NCI-H1092 (cell line): ENCODE results near the gene SEPTIN2.
"Not testable (repeated sequence)": the region's sequence is repeated elsewhere in the genome, so short reads cannot be mapped to it uniquely, and the experiment has no call there.

Source experiments
- DNase-seq: peaks from one replicate; lab custom pipeline; 2025; lab: John Stamatoyannopoulos, UW

SEPTIN2 gene

GRCh38 chr2:241381872-241382271 is 66.1 kb downstream of the SEPTIN2 start:
- no peak for DNase-seq

- DNase-seq: not testable (repeated sequence)
Observed at GRCh38 chr2:241385450-241385849, 69.7 kb downstream of the SEPTIN2 start.

DNA sequence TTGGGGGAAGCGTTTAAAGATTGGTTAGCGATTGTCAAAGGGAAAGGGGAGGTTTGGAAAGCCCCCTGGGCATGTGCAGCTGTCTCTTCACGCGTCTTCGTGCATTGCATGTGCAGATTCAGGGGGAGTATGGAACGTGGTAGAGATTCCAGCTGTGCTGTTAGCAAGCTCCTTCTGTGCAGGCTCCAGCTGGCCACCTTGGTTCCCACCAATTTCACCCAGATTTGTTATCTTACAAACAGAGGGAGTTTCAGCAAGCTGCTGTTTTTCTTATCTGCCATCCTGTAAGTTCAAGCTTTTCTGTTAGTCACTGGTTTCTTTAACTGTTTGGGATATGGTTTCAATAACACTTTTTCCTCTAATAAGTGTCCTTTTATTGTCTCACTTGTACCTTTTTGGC is 70.8 kb downstream of the SEPTIN2 start:
- DNase-seq: no peak

DNA sequence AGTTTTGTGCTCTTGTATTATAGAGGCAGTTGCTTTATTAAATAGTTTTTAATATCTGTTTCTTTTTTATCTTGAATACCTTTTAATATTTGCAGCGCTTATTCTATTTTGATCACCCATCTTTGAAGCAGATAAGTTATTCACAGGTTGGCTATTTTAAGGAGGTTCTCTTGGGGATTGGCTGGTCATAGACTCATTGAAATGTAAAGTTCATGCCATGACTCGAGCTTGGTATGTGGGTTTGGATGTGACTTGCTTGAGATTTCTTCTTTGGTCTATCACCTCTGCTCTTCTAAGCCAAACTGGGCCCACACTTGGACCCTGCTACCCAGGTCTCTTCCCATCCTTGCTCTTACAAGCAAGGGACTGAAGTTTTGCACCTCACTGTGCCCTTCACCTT is 74.0 kb downstream of the SEPTIN2 start:
- DNase-seq: no peak

DNA sequence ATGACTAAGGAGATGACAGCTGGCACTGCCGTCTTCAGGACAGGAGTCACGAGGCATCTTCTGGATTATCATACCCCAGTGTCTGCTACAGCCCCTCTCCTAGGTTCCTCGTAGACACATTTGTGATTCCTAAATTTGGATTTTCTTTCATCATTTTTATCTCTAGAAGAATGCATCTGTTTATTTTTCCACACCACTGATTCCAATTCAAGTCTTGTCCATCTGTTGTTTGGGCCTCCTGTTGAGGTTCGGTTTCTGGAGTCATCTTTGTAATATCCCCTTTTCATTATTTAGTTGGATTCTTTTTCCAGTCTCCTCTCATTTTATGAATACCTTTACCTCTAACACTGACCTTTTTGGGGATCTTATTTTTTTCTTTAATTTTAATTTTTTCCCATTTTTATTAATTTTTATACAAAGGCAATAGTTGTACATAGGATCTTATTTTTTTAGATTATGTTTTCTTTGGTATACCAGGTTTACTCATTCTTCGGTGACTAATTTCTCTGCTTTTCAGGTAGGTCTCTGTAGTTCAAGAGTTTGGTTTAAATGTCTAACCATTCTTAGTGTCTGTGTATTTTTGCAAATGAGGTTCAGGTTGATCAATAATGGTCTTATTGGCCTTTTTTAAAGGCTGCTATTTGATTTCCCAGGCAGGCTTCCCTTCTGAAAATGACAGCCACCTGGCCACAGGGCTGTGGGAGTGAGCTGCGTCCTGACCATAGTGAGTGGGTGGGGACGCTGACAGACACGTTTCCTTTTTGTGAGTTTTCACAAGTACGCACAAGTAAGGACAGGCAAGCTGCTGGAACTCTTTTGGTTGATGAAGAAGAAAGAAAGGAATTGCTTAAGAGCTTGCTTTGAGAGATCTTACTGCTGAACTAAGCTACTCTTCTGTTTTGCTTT is 74.8 kb downstream of the SEPTIN2 start:
- DNase-seq: no peak

DNA sequence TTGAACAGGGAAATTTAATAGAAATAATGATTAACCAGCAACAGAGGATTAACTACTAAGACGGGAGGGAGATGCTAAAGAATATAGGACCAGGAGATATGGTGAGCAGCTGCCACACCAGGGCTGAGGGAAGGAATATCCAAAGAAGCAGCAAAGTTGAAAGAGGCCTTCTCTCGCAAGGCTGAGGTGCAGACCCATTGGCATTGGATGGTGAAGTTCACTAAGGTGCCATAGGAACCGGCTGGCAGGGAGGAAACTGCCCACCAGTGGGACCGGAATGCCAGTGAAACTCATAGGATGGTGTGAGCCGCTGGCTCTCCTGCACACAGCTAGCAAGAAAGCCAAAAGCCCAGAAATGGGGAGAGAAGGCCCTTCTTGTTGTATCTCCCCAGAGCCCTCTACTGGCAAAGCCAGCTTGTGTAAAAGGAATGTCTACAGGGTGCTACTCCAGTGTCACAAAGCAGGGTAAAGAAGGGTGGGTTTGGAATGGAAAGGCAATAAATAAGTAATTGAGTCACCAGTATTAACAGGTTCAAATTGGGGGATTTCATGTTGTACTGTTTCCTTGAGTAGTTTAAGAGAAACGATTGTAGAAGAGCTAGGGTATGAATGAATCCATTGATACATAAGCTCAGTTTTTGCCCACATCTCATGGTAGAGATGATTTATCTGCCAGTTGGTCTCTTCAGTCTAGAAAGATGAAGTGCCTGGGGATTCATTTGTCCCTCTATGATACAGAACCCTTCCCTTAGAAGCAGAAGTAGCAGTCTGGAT is 76.4 kb downstream of the SEPTIN2 start:
- DNase-seq: no peak

DNA sequence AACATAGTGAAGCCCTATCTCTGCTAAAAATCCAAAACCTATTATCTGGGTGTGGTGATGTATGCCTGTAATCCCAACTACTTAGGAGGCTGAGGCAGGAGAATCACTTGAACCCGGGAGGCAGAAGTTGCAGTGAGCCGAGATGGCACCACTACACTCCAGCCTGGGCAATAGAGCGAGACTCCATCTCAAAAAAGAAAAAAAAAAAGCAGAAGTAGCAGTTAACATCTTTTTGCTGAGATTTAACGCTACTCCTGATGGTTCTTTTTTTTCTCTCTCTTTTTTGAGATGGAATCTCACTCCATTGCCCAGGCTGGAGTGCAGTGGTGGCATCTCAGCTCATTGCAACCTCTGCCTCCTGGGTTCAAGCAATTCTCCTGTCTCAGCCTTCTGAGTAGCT is 77.0 kb downstream of the SEPTIN2 start:
- DNase-seq: not testable (repeated sequence)

DNA sequence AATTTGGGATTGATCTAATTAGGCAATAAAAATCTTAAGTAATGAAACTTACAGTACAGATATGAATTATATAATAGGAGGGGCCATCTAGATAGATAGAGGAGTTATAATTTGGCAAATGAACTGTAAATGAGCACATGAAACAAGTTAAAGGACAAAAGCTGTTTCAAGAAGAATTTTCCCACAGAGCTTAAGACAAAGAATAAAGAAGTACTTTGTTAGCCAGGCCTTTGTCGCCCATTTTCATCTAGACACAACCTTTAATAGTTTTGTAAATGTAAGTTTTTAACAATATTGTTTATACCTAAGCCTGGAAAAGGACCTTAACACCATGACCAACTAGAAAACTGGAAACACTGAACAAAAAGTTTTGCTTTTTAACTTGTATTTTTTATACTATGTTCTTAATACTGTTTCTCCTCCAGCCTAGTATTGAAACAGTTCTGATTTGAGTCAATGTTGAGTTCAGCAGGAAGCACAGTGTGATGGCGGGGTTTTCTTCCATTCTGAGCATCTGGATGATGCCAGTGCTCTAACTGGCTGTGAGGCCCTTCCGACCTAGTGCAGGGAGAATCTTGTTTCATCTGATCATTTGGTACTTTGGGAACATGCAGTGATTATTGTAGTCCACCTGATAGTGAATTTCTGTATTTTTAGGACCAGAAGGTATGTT is 77.9 kb downstream of the SEPTIN2 start:
- DNase-seq: no peak

DNA sequence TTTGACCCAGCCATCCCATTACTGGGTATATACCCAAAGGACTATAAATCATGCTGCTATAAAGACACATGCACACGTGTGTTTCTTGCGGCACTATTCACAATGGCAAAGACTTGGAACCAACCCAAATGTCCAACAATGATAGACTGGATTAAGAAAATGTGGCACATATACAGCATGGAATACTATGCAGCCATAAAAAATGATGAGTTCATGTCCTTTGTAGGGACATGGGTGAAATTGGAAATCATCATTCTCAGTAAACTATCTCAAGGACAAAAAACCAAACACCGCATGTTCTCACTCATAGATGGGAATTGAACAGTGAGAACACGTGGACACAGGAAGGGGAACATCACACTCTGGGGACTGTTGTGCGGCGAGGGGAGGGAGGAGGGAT is 81.1 kb downstream of the SEPTIN2 start:
- DNase-seq: not testable (repeated sequence)

DNA sequence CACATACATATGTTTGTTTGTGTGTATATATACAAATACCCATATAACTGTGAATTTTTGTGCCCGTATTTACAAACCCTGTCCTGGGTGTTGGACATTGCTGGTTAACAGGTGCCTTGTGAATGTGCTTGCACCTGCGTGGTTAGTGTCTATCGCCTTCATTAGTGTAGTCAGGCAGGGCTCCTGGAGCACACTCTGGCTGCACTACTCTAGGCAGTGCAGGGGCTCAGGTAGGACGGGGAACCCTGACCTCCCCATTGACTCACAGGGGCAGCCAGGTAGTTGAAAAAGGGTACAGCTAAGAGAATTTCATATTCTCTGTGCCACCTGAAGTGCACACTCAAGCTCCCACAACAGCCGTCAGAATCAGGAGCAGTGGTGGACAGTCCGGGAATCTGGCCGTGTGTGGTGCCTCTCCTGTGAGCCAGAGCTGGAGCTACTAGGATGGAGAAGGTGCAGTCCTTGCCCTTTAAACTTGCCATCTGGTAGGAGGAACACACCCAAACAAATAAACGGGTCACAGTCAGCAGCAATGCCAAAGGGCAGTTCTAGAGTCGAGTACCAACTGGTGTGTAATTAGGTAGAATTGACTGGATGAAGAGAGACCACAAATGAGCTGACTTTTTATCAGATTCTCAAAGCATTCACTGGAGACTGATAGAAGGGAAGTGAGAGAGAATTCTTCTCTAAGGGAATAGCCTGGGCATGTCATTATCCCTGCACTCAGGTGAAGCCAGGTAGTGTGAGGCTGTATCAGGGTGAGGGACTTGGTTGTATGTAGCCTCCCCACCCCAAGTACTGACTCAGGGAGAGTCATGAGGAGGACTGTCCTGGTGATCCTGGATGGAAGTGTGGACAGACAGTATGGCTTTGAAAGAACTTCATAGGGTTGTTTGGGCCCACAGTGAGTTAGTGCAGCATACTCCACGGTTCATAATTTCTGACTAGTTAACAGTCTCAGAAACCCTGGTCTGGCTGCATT is 84.5 kb downstream of the SEPTIN2 start:
- no peak for DNase-seq
